ENCODE data around the gene CD47. TPM values are rescaled to one million over a fixed set of nuclear protein-coding genes. Genes with fewer than 3 reads are reported as not detected.

The CD47 gene
- total RNA-seq, 2 donors from 2014 or later: 6.4 to 12.0 TPM

DNA sequence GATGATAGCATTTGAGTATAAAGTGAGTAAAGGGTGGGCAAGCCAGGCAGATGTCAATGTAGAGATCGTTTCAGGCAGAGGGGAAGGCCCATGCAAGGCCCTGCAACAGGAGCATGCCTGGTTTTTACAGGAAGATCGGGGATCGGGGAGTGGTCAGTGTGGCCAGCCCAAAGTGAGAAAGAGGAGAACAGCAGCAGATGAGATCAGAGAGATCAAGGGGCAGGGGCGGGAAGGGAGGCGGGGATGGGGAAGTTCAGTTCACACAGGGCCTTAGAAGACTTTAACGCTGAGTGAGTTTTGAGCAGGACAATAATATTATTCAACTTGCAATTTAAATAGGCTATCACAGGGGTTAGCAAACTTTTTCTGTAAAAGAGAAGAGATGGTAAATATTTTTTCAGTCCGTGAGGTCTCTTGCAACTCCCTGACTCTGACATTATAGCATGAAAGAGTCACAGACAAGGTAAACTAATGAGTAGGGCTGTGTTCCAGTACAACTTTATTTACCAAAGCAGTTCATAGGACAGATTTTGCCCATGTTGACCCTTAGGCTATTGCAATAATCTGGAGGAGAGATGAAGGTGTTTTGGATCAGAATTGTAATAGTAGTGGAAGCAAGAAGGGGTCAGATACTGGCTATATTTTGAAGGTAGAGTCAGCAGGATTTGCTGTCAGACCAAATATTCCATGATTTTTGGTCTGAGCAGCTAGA is 12.4 kb upstream of the CD47 start:
- peaks cover 4% of the 10 kb centered on the region for H3K27me3 ChIP-seq (ENCODE audit: control insufficient read depth, insufficient read depth, low read length, poor library complexity, severe bottlenecking)
- H3K27ac ChIP-seq (ENCODE audit: low read depth, low read length): no peak overlapping the region
- Mint-ChIP-seq H3K27ac (no peak overlapping the region), H3K4me3 (no peak overlapping the region), H3K9me3 (no peaks in the 10 kb centered on the region), H3K36me3 (ENCODE audit: low read depth) (no peaks in the 10 kb centered on the region), H3K27me3 (ENCODE audit: insufficient read depth) (no peaks in the 10 kb centered on the region), H3K4me1 (peaks cover 3% of the 10 kb centered on the region)
- TF ChIP-seq, protein P1, sequence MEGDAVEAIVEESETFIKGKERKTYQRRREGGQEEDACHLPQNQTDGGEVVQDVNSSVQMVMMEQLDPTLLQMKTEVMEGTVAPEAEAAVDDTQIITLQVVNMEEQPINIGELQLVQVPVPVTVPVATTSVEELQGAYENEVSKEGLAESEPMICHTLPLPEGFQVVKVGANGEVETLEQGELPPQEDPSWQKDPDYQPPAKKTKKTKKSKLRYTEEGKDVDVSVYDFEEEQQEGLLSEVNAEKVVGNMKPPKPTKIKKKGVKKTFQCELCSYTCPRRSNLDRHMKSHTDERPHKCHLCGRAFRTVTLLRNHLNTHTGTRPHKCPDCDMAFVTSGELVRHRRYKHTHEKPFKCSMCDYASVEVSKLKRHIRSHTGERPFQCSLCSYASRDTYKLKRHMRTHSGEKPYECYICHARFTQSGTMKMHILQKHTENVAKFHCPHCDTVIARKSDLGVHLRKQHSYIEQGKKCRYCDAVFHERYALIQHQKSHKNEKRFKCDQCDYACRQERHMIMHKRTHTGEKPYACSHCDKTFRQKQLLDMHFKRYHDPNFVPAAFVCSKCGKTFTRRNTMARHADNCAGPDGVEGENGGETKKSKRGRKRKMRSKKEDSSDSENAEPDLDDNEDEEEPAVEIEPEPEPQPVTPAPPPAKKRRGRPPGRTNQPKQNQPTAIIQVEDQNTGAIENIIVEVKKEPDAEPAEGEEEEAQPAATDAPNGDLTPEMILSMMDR (conservative IDR thresholded peaks at IDR 0.05): no peak
- WGBS, 2 experiments (ENCODE audit: insufficient coverage in 1 of 2, insufficient read length in 1 of 2): 57 to 71% methylated on average over 6 to 7 of the region's 7 CpGs
- no peak overlapping the region for H3K4me3 ChIP-seq (ENCODE audit: low read length)
- H3K9ac ChIP-seq (ENCODE audit: extremely low read depth, low read length, poor library complexity, severe bottlenecking): no peak overlapping the region
- H3K36me3 ChIP-seq (ENCODE audit: control insufficient read depth, insufficient read depth, low read length): no peaks in the 10 kb centered on the region
- H3K9me3 ChIP-seq (ENCODE audit: control insufficient read depth, low read length): no peaks in the 10 kb centered on the region
- H3K4me1 ChIP-seq (ENCODE audit: control insufficient read depth, insufficient read depth, low read length): no peaks in the 10 kb centered on the region
- peak; percentile 71 for DNase-seq

DNA sequence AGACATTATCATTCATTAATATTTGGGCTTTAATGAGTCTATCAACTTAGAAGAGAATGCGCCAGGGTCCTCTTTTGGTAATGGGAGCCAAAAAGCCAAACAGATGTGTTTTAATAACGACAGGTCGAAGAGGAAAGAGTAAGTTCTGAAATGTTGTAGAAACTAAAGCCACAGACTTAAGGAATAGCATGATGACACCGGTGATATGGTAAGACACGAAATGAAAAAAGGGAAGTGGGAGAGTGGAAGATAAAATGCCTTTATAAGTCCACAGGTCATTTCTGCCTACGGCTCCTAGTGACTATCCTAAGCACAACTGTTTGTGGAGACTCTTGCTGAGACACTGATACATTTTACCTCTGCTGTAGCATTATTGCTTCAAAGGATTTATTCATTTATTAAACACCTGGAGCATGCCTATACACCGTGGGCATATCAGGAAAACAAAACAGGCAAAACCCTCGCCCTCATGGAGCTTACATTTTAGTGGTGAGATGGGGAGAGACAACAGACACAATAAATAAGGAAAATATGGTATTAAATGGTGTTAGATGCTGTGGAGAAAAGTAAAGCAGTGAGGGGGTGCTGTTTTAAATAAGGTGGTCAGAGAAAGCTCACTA is 11.7 kb upstream of the CD47 start:
- Mint-ChIP-seq H3K9me3 (no peaks in the 10 kb centered on the region), H3K27me3 (ENCODE audit: insufficient read depth) (no peaks in the 10 kb centered on the region), H3K36me3 (ENCODE audit: low read depth) (no peaks in the 10 kb centered on the region), H3K4me1 (peaks cover 3% of the 10 kb centered on the region), H3K4me3 (no peak overlapping the region), H3K27ac (no peak overlapping the region)
- H3K27ac ChIP-seq (ENCODE audit: low read depth, low read length): no peak overlapping the region
- no peak overlapping the region for H3K9ac ChIP-seq (ENCODE audit: extremely low read depth, low read length, poor library complexity, severe bottlenecking)
- no peak overlapping the region for H3K4me3 ChIP-seq (ENCODE audit: low read length)
- H3K9me3 ChIP-seq (ENCODE audit: control insufficient read depth, low read length): no peaks in the 10 kb centered on the region
- H3K4me1 ChIP-seq (ENCODE audit: control insufficient read depth, insufficient read depth, low read length): no peaks in the 10 kb centered on the region
- no peaks in the 10 kb centered on the region for H3K36me3 ChIP-seq (ENCODE audit: control insufficient read depth, insufficient read depth, low read length)
- TF ChIP-seq, protein P1 (conservative IDR thresholded peaks at IDR 0.05): no peak
- 93 to 95% methylated on average over 7 to 8 of the region's 8 CpGs for WGBS, 2 experiments (ENCODE audit: insufficient coverage in 1 of 2, insufficient read length in 1 of 2)
- H3K27me3 ChIP-seq (ENCODE audit: control insufficient read depth, insufficient read depth, low read length, poor library complexity, severe bottlenecking): peaks cover 4% of the 10 kb centered on the region
- no peak for DNase-seq

DNA sequence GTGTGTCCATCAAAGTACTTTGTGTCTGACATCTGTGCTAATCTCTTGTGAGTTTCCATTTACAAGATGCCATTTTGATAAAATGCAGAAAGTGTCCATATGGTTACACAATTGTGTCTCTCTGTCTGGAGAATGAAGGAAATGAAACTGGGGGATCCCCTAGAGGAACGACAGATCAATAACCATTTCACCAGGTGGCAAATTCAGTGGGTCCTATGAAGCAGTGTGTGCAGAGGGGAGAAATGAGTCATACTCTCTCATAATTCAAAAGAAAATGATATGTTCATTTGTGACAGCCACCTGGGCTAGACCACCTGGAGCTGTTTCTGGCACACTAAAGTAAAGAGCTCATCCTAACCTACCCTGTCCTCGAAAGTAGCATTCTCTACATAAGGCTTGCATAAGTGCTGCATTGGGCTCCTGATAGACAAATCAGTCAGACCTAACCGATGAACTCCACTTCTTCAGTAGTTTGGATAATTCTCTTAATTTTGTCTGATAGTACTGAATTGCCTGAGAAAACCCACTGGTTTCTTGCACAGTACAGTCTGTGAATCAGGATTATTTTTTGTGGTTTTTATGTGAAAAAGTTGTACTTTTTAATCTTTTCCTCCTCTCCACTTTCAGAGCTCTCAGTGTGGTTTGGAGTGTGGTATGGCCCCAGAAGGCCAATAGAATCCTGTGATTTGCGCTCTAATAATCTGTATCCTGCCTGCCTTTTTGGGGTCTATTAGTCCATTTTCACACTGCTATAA is 10.3 kb upstream of the CD47 start:
- Mint-ChIP-seq H3K36me3 (ENCODE audit: low read depth) (no peaks in the 10 kb centered on the region), H3K27ac (no peak overlapping the region), H3K27me3 (ENCODE audit: insufficient read depth) (no peaks in the 10 kb centered on the region), H3K4me3 (no peak overlapping the region), H3K9me3 (no peaks in the 10 kb centered on the region), H3K4me1 (peaks cover 3% of the 10 kb centered on the region)
- Histone ChIP-seq H3K9ac (ENCODE audit: extremely low read depth, low read length, poor library complexity, severe bottlenecking) (no peak overlapping the region), H3K9me3 (ENCODE audit: control insufficient read depth, low read length) (no peaks in the 10 kb centered on the region), H3K27me3 (ENCODE audit: control insufficient read depth, insufficient read depth, low read length, poor library complexity, severe bottlenecking) (peaks cover 4% of the 10 kb centered on the region), H3K4me1 (ENCODE audit: control insufficient read depth, insufficient read depth, low read length) (no peaks in the 10 kb centered on the region), H3K4me3 (ENCODE audit: low read length) (no peak overlapping the region), H3K36me3 (ENCODE audit: control insufficient read depth, insufficient read depth, low read length) (no peaks in the 10 kb centered on the region), H3K27ac (ENCODE audit: low read depth, low read length) (no peak overlapping the region)
- WGBS, 2 experiments (ENCODE audit: insufficient coverage in 1 of 2, insufficient read length in 1 of 2): 82 to 91% methylated on average over 1 to 4 of the region's 4 CpGs
- no peak for DNase-seq
- TF ChIP-seq, protein P1 (conservative IDR thresholded peaks at IDR 0.05): no peak

All from endodermal cell (in vitro differentiated cells).